Measurements from ENCODE around the gene DPEP2.

DNA sequence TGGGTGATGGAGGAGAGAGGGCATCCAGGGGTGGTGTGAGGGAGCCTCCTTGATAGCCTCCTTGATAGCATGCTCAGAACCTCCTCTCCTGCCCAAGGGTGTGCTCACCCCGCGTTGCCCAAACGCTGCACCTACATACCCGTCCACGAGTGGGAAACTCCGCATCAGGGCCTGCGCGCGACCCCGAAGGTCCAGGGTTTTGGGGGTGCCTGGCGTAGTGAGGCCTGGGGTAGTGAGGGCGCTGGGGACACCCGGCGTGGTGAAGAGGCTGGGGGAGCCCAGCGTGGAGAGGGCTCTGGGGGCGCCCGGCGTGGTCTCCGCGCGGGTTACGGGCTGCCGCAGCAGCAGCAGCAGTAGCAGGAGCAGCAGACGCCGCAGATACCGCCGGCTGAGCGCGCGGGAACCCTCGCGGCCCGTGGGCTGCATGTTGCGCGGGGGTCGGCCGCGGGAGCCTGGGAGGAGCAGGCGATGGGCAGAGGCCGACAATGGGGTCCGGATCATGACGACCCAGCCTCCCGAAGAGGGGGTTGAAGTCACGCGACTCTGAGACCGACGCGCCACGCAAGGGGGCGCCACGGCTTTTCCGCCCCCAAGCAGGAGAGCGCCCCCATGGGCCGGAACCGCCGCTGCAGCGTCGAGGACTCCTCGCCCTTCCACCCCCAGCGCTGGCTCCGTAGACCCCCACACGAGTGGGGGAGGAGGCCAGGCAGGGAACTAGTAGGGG, 19.2 kb downstream of the DPEP2 start, which contains the start of gene DPEP3:
- TF ChIP-seq, protein P1, sequence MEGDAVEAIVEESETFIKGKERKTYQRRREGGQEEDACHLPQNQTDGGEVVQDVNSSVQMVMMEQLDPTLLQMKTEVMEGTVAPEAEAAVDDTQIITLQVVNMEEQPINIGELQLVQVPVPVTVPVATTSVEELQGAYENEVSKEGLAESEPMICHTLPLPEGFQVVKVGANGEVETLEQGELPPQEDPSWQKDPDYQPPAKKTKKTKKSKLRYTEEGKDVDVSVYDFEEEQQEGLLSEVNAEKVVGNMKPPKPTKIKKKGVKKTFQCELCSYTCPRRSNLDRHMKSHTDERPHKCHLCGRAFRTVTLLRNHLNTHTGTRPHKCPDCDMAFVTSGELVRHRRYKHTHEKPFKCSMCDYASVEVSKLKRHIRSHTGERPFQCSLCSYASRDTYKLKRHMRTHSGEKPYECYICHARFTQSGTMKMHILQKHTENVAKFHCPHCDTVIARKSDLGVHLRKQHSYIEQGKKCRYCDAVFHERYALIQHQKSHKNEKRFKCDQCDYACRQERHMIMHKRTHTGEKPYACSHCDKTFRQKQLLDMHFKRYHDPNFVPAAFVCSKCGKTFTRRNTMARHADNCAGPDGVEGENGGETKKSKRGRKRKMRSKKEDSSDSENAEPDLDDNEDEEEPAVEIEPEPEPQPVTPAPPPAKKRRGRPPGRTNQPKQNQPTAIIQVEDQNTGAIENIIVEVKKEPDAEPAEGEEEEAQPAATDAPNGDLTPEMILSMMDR (IDR thresholded peaks at IDR 0.05; ENCODE audit: insufficient read depth, low read depth, low read length): no peak
- no peak for TF ChIP-seq EZH2 (IDR thresholded peaks at IDR 0.05; ENCODE audit: insufficient read depth, low read length)
